ENCODE results near the gene HNRNPUL1.

- TF ChIP-seq, protein P1, sequence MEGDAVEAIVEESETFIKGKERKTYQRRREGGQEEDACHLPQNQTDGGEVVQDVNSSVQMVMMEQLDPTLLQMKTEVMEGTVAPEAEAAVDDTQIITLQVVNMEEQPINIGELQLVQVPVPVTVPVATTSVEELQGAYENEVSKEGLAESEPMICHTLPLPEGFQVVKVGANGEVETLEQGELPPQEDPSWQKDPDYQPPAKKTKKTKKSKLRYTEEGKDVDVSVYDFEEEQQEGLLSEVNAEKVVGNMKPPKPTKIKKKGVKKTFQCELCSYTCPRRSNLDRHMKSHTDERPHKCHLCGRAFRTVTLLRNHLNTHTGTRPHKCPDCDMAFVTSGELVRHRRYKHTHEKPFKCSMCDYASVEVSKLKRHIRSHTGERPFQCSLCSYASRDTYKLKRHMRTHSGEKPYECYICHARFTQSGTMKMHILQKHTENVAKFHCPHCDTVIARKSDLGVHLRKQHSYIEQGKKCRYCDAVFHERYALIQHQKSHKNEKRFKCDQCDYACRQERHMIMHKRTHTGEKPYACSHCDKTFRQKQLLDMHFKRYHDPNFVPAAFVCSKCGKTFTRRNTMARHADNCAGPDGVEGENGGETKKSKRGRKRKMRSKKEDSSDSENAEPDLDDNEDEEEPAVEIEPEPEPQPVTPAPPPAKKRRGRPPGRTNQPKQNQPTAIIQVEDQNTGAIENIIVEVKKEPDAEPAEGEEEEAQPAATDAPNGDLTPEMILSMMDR (IDR thresholded peaks at IDR 0.05) = no peak
- TF ChIP-seq EZH2phosphoT487 (IDR thresholded peaks at IDR 0.05) (no peak), EZH2 (IDR thresholded peaks at IDR 0.05) (no peak)
These were observed 80.0 kb downstream of the HNRNPUL1 start for GRCh38 chr19:41344162-41344561.
